ENCODE results near the gene SPOCK2.

Gene SPOCK2

GRCh38 chr10:72069751-72070526, 18.4 kb downstream of the SPOCK2 start:
- no peak for DNase-seq

- DNase-seq, result no peak
Observed at GRCh38 chr10:72068901-72069446, 19.4 kb downstream of the SPOCK2 start.

- no peak for DNase-seq
Observed at GRCh38 chr10:72068126-72068765, 20.1 kb downstream of the SPOCK2 start.

- no peak for DNase-seq
Observed at GRCh38 chr10:72067463-72068125, 20.8 kb downstream of the SPOCK2 start.

- DNase-seq, result no peak
Observed at GRCh38 chr10:72066318-72067284, 21.8 kb downstream of the SPOCK2 start.

GRCh38 chr10:72065439-72066025, 22.8 kb downstream of the SPOCK2 start:
- no peak for DNase-seq

GRCh38 chr10:72063703-72064391, 24.5 kb downstream of the SPOCK2 start:
- no peak for DNase-seq

GRCh38 chr10:72062832-72063702, 25.3 kb downstream of the SPOCK2 start:
- DNase-seq, result no peak

- DNase-seq, result no peak
Observed at GRCh38 chr10:72062382-72062781, 26.0 kb downstream of the SPOCK2 start.

GRCh38 chr10:72061930-72062329, 26.4 kb downstream of the SPOCK2 start:
- DNase-seq, result no peak

- no peak for DNase-seq
Observed at GRCh38 chr10:72061491-72061890, 26.9 kb downstream of the SPOCK2 start.

GRCh38 chr10:72059843-72060822, 28.2 kb downstream of the SPOCK2 start:
- no peak for DNase-seq

GRCh38 chr10:72058989-72059842, 29.1 kb downstream of the SPOCK2 start:
- DNase-seq, result no peak

GRCh38 chr10:72058347-72058898, 29.9 kb downstream of the SPOCK2 start:
- DNase-seq, result no peak

- no peak for DNase-seq
Observed at GRCh38 chr10:72056932-72057751, 31.2 kb downstream of the SPOCK2 start.

- DNase-seq, result no peak
Observed at GRCh38 chr10:72056113-72056512, 32.2 kb downstream of the SPOCK2 start.

GRCh38 chr10:72053690-72054089, 34.7 kb downstream of the SPOCK2 start:
- no peak for DNase-seq
